Effector memory CD8-positive, alpha-beta T cell (primary cell): Measurements from ENCODE around the gene PDZD8.

Experiments
- ATAC-seq: fragments of 150-1000 bp; cut with Tn5 transposase; replicated peaks from 2 replicates; pipeline ENCODE4 v1.10.0; 2021; ENCODE audit warnings: mild to moderate bottlenecking, moderate library complexity
- DNase-seq, 3 experiments: peaks; one replicate each; pipeline ENCODE4 v3.0.0; 2021
- H3K27ac Mint-ChIP-seq, 2 donors: one replicate each; pipeline ENCODE4 v1.8.0; 2022; ENCODE audit warnings: mild to moderate bottlenecking in 2 of 2, mixed read lengths in 2 of 2, moderate library complexity in 2 of 2
- H3K27me3 Mint-ChIP-seq, 2 donors: one replicate each; pipeline ENCODE4 v1.8.0; 2022; ENCODE audit warnings: mixed read lengths in 2 of 2
- H3K36me3 Mint-ChIP-seq: one replicate; pipeline ENCODE4 v1.8.0; 2022; ENCODE audit warnings: mild to moderate bottlenecking, moderate library complexity, mixed read lengths; ENCODE audit not compliant: insufficient read depth
- H3K4me1 Mint-ChIP-seq, 2 donors: one replicate each; pipeline ENCODE4 v1.8.0; 2022; ENCODE audit warnings: low read depth in 2 of 2, mixed read lengths in 2 of 2
- H3K4me3 Mint-ChIP-seq, 2 donors: one replicate each; pipeline ENCODE4 v1.8.0; 2022; ENCODE audit warnings: mild to moderate bottlenecking in 2 of 2, mixed read lengths in 2 of 2, moderate library complexity in 2 of 2
- H3K9me3 Mint-ChIP-seq, 2 donors: one replicate each; pipeline ENCODE4 v1.8.0; 2022; ENCODE audit warnings: mixed read lengths in 2 of 2

PDZD8 gene

GRCh38 chr10:117409549-117410305, 34.5 kb upstream of the PDZD8 start:
- H3K4me1 Mint-ChIP-seq: no peaks in the 10 kb centered on the region
- DNase-seq (no peak), ATAC-seq (no peak)
- peaks cover 28 to 46% of the 10 kb centered on the region in 2 donors for H3K27me3 Mint-ChIP-seq
- no peaks in the 10 kb centered on the region for H3K36me3 Mint-ChIP-seq
- H3K9me3 Mint-ChIP-seq: no peaks in the 10 kb centered on the region
- H3K27ac Mint-ChIP-seq: no peak overlapping the region
- no peak overlapping the region for H3K4me3 Mint-ChIP-seq

GRCh38 chr10:117408436-117409384, 33.5 kb upstream of the PDZD8 start:
- H3K4me1 Mint-ChIP-seq: no peaks in the 10 kb centered on the region
- H3K9me3 Mint-ChIP-seq: no peaks in the 10 kb centered on the region
- H3K36me3 Mint-ChIP-seq: no peaks in the 10 kb centered on the region
- H3K27me3 Mint-ChIP-seq: peaks cover 21 to 37% of the 10 kb centered on the region in 2 donors
- H3K4me3 Mint-ChIP-seq: no peak overlapping the region
- H3K27ac Mint-ChIP-seq: no peak overlapping the region
- DNase-seq (no peak), ATAC-seq (no peak)

- no peaks in the 10 kb centered on the region for H3K9me3 Mint-ChIP-seq
- no peaks in the 10 kb centered on the region for H3K4me1 Mint-ChIP-seq
- ATAC-seq: no peak
Measured at GRCh38 chr10:117405730-117406129, 30.5 kb upstream of the PDZD8 start.

GRCh38 chr10:117400329-117400728, 25.1 kb upstream of the PDZD8 start:
- ATAC-seq: no peak
- Mint-ChIP-seq H3K9me3 (no peaks in the 10 kb centered on the region), H3K4me3 (no peak overlapping the region), H3K27ac (no peak overlapping the region), H3K36me3 (no peaks in the 10 kb centered on the region), H3K27me3 (peaks cover 7 to 16% of the 10 kb centered on the region in 2 donors), H3K4me1 (no peaks in the 10 kb centered on the region)
- no peak for DNase-seq

More at GRCh38 chr10:117405730-117406129, 30.5 kb upstream of the PDZD8 start:
- no peak overlapping the region for H3K27ac Mint-ChIP-seq
- no peak for DNase-seq
- no peak overlapping the region for H3K4me3 Mint-ChIP-seq
- peaks cover 15 to 32% of the 10 kb centered on the region in 2 donors for H3K27me3 Mint-ChIP-seq
- no peaks in the 10 kb centered on the region for H3K36me3 Mint-ChIP-seq

GRCh38 chr10:117399341-117400196, 24.3 kb upstream of the PDZD8 start:
- no peak for ATAC-seq
- Mint-ChIP-seq H3K4me3 (no peak overlapping the region), H3K27ac (no peak overlapping the region), H3K27me3 (peaks cover 14 to 20% of the 10 kb centered on the region in 2 donors), H3K4me1 (no peaks in the 10 kb centered on the region), H3K9me3 (no peaks in the 10 kb centered on the region), H3K36me3 (no peaks in the 10 kb centered on the region)
- no peak for DNase-seq

GRCh38 chr10:117398029-117398428, 22.8 kb upstream of the PDZD8 start:
- Mint-ChIP-seq H3K36me3 (no peaks in the 10 kb centered on the region), H3K27ac (no peak overlapping the region)

GRCh38 chr10:117391436-117392205, 16.4 kb upstream of the PDZD8 start:
- no peaks in the 10 kb centered on the region for H3K36me3 Mint-ChIP-seq
- H3K4me3 Mint-ChIP-seq: no peak overlapping the region
- ATAC-seq: no peak
- H3K9me3 Mint-ChIP-seq: no peaks in the 10 kb centered on the region
- H3K4me1 Mint-ChIP-seq: no peaks in the 10 kb centered on the region
- no peak overlapping the region for H3K27ac Mint-ChIP-seq
- H3K27me3 Mint-ChIP-seq: peaks cover 62 to 66% of the 10 kb centered on the region in 2 donors
- DNase-seq: no peak

More at GRCh38 chr10:117398029-117398428, 22.8 kb upstream of the PDZD8 start:
- Mint-ChIP-seq H3K4me3 (no peak overlapping the region), H3K27me3 (peaks cover 21 to 28% of the 10 kb centered on the region in 2 donors), H3K4me1 (no peaks in the 10 kb centered on the region), H3K9me3 (no peaks in the 10 kb centered on the region)
- DNase-seq (no peak), ATAC-seq (no peak)

- Mint-ChIP-seq H3K36me3 (no peaks in the 10 kb centered on the region), H3K27me3 (peaks cover 70 to 78% of the 10 kb centered on the region in 2 donors), H3K27ac (no peak overlapping the region), H3K4me1 (no peaks in the 10 kb centered on the region), H3K9me3 (no peaks in the 10 kb centered on the region), H3K4me3 (no peak overlapping the region)
- DNase-seq: no peak
- no peak for ATAC-seq
Measured at GRCh38 chr10:117390420-117390819, 15.2 kb upstream of the PDZD8 start.

- peaks cover 62 to 63% of the 10 kb centered on the region in 2 donors for H3K27me3 Mint-ChIP-seq
- no peaks in the 10 kb centered on the region for H3K36me3 Mint-ChIP-seq
- no peaks in the 10 kb centered on the region for H3K4me1 Mint-ChIP-seq
- no peak for DNase-seq
- H3K4me3 Mint-ChIP-seq: no peak overlapping the region
- H3K9me3 Mint-ChIP-seq: no peaks in the 10 kb centered on the region
- H3K27ac Mint-ChIP-seq: no peak overlapping the region
- no peak for ATAC-seq
Measured at GRCh38 chr10:117386805-117387204, 11.6 kb upstream of the PDZD8 start.

- H3K4me1 Mint-ChIP-seq: no peaks in the 10 kb centered on the region
- no peak for ATAC-seq
- no peak overlapping the region for H3K27ac Mint-ChIP-seq
- no peak for DNase-seq
- no peaks in the 10 kb centered on the region for H3K36me3 Mint-ChIP-seq
- H3K27me3 Mint-ChIP-seq: peaks cover 43 to 56% of the 10 kb centered on the region in 2 donors
- H3K4me3 Mint-ChIP-seq: no peak overlapping the region
- no peaks in the 10 kb centered on the region for H3K9me3 Mint-ChIP-seq
Measured at GRCh38 chr10:117382861-117383260, 7.6 kb upstream of the PDZD8 start.

GRCh38 chr10:117374506-117375359, 507 bp downstream of the PDZD8 start:
- DNase-seq (peak; percentile 11 to 18 (median 12)), ATAC-seq (peak; percentile 25)
- Mint-ChIP-seq H3K4me1 (peaks cover 31 to 36% of the 10 kb centered on the region in 2 donors), H3K27ac (peak overlapping the region; percentile 95 to 96), H3K36me3 (peaks cover 31% of the 10 kb centered on the region), H3K9me3 (no peaks in the 10 kb centered on the region), H3K4me3 (peak overlapping the region; percentile 91 to 93), H3K27me3 (peaks cover 4 to 18% of the 10 kb centered on the region in 2 donors)
